SK-N-SH (cell line): ENCODE results near the gene PNMA6E. TPM values are rescaled to one million over a fixed set of nuclear protein-coding genes. Genes with fewer than 3 reads are reported as not detected.

Experiments
- CTCF ChIA-PET: fragments of 300-600, 350-600 bp; formaldehyde crosslinking; extraction: SDS; loops from one replicate; lab custom pipeline; 2021; lab: Yijun Ruan, JAX
- POLR2A ChIA-PET: fragments of 350-600 bp; sonication (Branson Sonifier 250); formaldehyde crosslinking; extraction: SDS; loops from one replicate; lab custom pipeline; 2020; ENCODE audit warnings: antibody characterized with exemption, inconsistent platforms; lab: Yijun Ruan, JAX
- DNase-seq: peaks from one replicate; pipeline ENCODE4 v3.0.0; 2012
- H2AFZ ChIP-seq: fragments of 200-600 bp; sonication (generic); 2 replicates; pipeline ENCODE4 v1.8.1; 2016; ENCODE audit warnings: antibody characterized with exemption, mild to moderate bottlenecking, low read depth
- H3F3A ChIP-seq: fragments of 200-600 bp; sonication (generic); replicated peaks from 2 replicates; pipeline ENCODE3; 2016; ENCODE audit warnings: antibody characterized with exemption, mild to moderate bottlenecking; ENCODE audit not compliant: insufficient read depth
- H3K27ac ChIP-seq, 2 experiments: fragments of 200-500 bp in 1 of 2; fragments of 200-600 bp in 1 of 2; sonication (Bioruptor generic) in 1 of 2; sonication (generic), shearing (Covaris generic) in 1 of 2; 2 replicates each; pipeline versions ENCODE4 v1.5.1 to v1.6.1; 2014 to 2016; ENCODE audit warnings: low read depth in 2 of 2, inconsistent platforms in 1 of 2, low read length in 1 of 2, mild to moderate bottlenecking in 1 of 2, mixed read lengths in 1 of 2
- H3K27me3 ChIP-seq: fragments of 200-600 bp; sonication (generic), shearing (Covaris generic); 2 replicates; pipeline ENCODE4 v1.6.1; 2016; ENCODE audit warnings: mixed run types; ENCODE audit not compliant: insufficient read depth
- H3K36me3 ChIP-seq, 2 experiments: fragments of 200-500 bp in 1 of 2; fragments of 200-600 bp in 1 of 2; sonication (Bioruptor generic) in 1 of 2; sonication (generic) in 1 of 2; replicated peaks in 1 of 2; 2 replicates each; pipeline versions ENCODE3 to v1.5.1; 2014 to 2016; ENCODE audit warnings: low read length in 1 of 2, mild to moderate bottlenecking in 1 of 2; ENCODE audit not compliant: insufficient read depth in 2 of 2, control insufficient read depth in 1 of 2
- H3K4me1 ChIP-seq, 2 experiments: fragments of 200-500 bp in 1 of 2; fragments of 200-600 bp in 1 of 2; sonication (Bioruptor generic) in 1 of 2; sonication (generic), shearing (Covaris generic) in 1 of 2; 2 replicates each; pipeline versions ENCODE4 v1.5.1 to v1.6.1; 2014 to 2016; ENCODE audit warnings: low read depth in 1 of 2, low read length in 1 of 2, mixed run types in 1 of 2; ENCODE audit not compliant: insufficient read depth in 2 of 2, control insufficient read depth in 1 of 2
- H3K4me2 ChIP-seq: fragments of 200-600 bp; sonication (generic), shearing (Covaris generic); 2 replicates; pipeline ENCODE4 v1.6.1; 2017; ENCODE audit warnings: mixed run types
- H3K4me3 ChIP-seq, 2 experiments: fragments of 200-500 bp in 1 of 2; fragments of 200-600 bp in 1 of 2; sonication (Bioruptor generic) in 1 of 2; sonication (generic), shearing (Covaris generic) in 1 of 2; 2 replicates each; pipeline versions ENCODE4 v1.5.1 to v1.8.1; 2014 to 2016; ENCODE audit warnings: low read depth in 2 of 2, inconsistent platforms in 1 of 2, low read length in 1 of 2, mild to moderate bottlenecking in 1 of 2, mixed read lengths in 1 of 2, moderate library complexity in 1 of 2
- H3K79me2 ChIP-seq: fragments of 200-600 bp; sonication (generic); 2 replicates; pipeline ENCODE4 v1.8.1; 2017; ENCODE audit warnings: mild to moderate bottlenecking; ENCODE audit not compliant: insufficient read depth
- H3K9ac ChIP-seq: fragments of 200-600 bp; sonication (generic); 2 replicates; pipeline ENCODE4 v1.6.1; 2017; ENCODE audit warnings: mixed run types
- H3K9me2 ChIP-seq: fragments of 200-600 bp; sonication (generic); 2 replicates; pipeline ENCODE4 v1.6.1; 2017; ENCODE audit warnings: mixed run types
- H3K9me3 ChIP-seq: fragments of 200-600 bp; sonication (generic); 2 replicates; pipeline ENCODE4 v1.6.1; 2017; ENCODE audit warnings: mixed run types, mild to moderate bottlenecking, moderate library complexity
- H4K20me1 ChIP-seq: fragments of 200-600 bp; sonication (generic); 2 replicates; pipeline ENCODE4 v1.6.1; 2017; ENCODE audit warnings: mild to moderate bottlenecking, mixed run types; ENCODE audit not compliant: insufficient read depth
- CHD2 ChIP-seq: fragments of 150-350 bp; IDR thresholded peaks from 2 replicates; pipeline ENCODE4 v1.6.1; 2018; ENCODE audit warnings: low read length; ENCODE audit not compliant: partially characterized antibody
- EP300 ChIP-seq, 2 experiments: IDR thresholded peaks; 2 replicates each; pipeline versions ENCODE4 v1.4.0 to v1.6.1; 2012; ENCODE audit warnings: borderline replicate concordance in 1 of 2, low read depth in 1 of 2, low read length in 1 of 2
- EZH2phosphoT487 ChIP-seq: fragments of 200-600 bp; sonication (generic); IDR thresholded peaks from 2 replicates; pipeline ENCODE4 v1.6.1; 2017; ENCODE audit warnings: low read depth, mixed run types, mild to moderate bottlenecking, antibody characterized with exemption, moderate library complexity, borderline replicate concordance
- FOXJ3 ChIP-seq: sonication (generic); formaldehyde crosslinking; IDR thresholded peaks from 2 replicates; pipeline ENCODE4 v1.5.1; 2020; ENCODE audit warnings: mild to moderate bottlenecking, missing genetic modification reagents
- FOXM1 ChIP-seq: IDR thresholded peaks from 2 replicates; pipeline ENCODE4 v1.4.0; 2012; ENCODE audit warnings: low read depth, mild to moderate bottlenecking
- GABPA ChIP-seq: IDR thresholded peaks from 2 replicates; pipeline ENCODE4 v1.4.0; 2012; ENCODE audit warnings: low read depth, mild to moderate bottlenecking
- GATA2 ChIP-seq: sonication (generic); formaldehyde crosslinking; IDR thresholded peaks from 2 replicates; pipeline ENCODE4 v1.5.0; 2020; ENCODE audit warnings: mild to moderate bottlenecking, missing genetic modification reagents
- JUND ChIP-seq: IDR thresholded peaks from 2 replicates; pipeline ENCODE4 v1.4.0; 2012
- MEF2A ChIP-seq: IDR thresholded peaks from 2 replicates; pipeline ENCODE4 v1.4.0; 2012; ENCODE audit warnings: low read depth, borderline replicate concordance
- NFIC ChIP-seq: IDR thresholded peaks from 2 replicates; pipeline ENCODE4 v1.4.0; 2012; ENCODE audit warnings: borderline replicate concordance
- NRF1 ChIP-seq: IDR thresholded peaks from 2 replicates; pipeline ENCODE4 v1.6.1; 2012; ENCODE audit warnings: low read depth, mild to moderate bottlenecking, low read length
- POLR2AphosphoS5 ChIP-seq: IDR thresholded peaks from 2 replicates; pipeline ENCODE4 v1.6.1; 2012; ENCODE audit warnings: low read depth, low read length
- RAD21 ChIP-seq: IDR thresholded peaks from 2 replicates; pipeline ENCODE4 v1.6.1; 2012; ENCODE audit warnings: mild to moderate bottlenecking, low read length
- SIN3A ChIP-seq: IDR thresholded peaks from 2 replicates; pipeline ENCODE4 v1.6.1; 2012; ENCODE audit warnings: low read depth, mild to moderate bottlenecking, low read length, moderate library complexity, borderline replicate concordance
- SMC3 ChIP-seq: IDR thresholded peaks from 2 replicates; pipeline ENCODE4 v1.6.1; 2012; ENCODE audit warnings: low read depth, low read length, improper control_type of control experiment
- TAF1 ChIP-seq: IDR thresholded peaks from 2 replicates; pipeline ENCODE4 v1.6.1; 2012; ENCODE audit warnings: low read depth, mild to moderate bottlenecking, low read length, moderate library complexity, borderline replicate concordance
- TEAD4 ChIP-seq: IDR thresholded peaks from 2 replicates; pipeline ENCODE4 v1.4.0; 2012; ENCODE audit warnings: mild to moderate bottlenecking, borderline replicate concordance; ENCODE audit not compliant: insufficient read depth
- USF1 ChIP-seq: IDR thresholded peaks from 2 replicates; pipeline ENCODE4 v1.4.0; 2012; ENCODE audit warnings: low read depth, borderline replicate concordance
- WGBS: methylation state at CpG from one replicate; pipeline ENCODE4 v1.1.6; 2017; ENCODE audit warnings: low lambda C conversion rate; 5-methylcytosine and 5-hydroxymethylcytosine counted together
- polyA plus RNA-seq, 3 experiments: library from polyadenylated mRNA; depleted of rRNA; stranded (reverse); fragments of >200 nt; gene quantifications; 2 replicates each; pipeline ENCODE4 v1.2.3, GENCODE V29; 2012
- TF ChIP-seq, protein P1 (sequence below): IDR thresholded peaks from 2 replicates; pipeline ENCODE4 v1.6.1; 2012; ENCODE audit warnings: mild to moderate bottlenecking, low read depth, low read length, moderate library complexity
- TF ChIP-seq, protein P2 (sequence below): fragments of 200-600 bp; sonication (generic); IDR thresholded peaks from 2 replicates; pipeline ENCODE4 v1.6.1; 2017; ENCODE audit warnings: antibody characterized with exemption, mild to moderate bottlenecking, moderate library complexity

PNMA6E gene
- polyA plus RNA-seq, 1 of the 3 experiments (the other 2 are of a cell fraction) = not detected

DNA sequence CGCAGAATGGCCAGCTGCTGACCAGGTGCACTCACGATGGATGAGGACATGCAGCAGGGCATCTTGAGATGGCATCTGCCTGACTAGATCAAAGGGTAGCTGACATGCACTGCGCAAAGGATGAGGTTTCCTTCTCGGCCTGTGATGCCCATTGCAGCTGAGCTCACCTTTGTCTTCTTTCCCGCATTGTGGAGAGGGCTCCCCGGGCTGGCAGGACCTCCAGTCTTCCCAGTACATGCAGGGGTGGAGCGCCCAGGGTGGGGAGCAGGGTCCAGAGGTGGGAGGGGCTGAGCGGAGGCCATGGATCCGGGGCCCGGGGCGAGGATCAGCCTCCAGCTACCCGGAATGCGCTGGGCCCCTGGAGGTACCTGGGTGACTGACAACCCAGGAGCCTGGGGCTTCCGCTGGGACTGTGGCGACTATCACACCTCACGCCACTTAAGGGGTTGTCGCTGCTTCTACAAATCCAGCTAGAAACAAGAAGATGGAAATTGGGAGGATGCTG is 32.7 kb upstream of the PNMA6E start:
- no peaks in the 10 kb centered on the region for H3K9me2 ChIP-seq
- no peaks in the 10 kb centered on the region for H3K4me1 ChIP-seq
- no peak overlapping the region for H3K9ac ChIP-seq
- H3K4me2 ChIP-seq = no peak overlapping the region
- H3K27me3 ChIP-seq = peaks cover 38% of the 10 kb centered on the region; the same call in 1 of the 2 replicates
- ChIA-PET CTCF (interaction anchor here (1.1 to 1.7 kb wide), 2 partner anchors 27 to 401 kb away, joined by 5 to 9 read pairs; no protein-coding TSS in a partner anchor), POLR2A (no interaction called here)
- H3K36me3 ChIP-seq = no peaks in the 10 kb centered on the region
- H3F3A ChIP-seq = no peaks in the 10 kb centered on the region
- no peak overlapping the region for H3K4me3 ChIP-seq
- TF ChIP-seq CHD2 (no peak), GATA2 (CRISPR knock-in tag) (no peak), MEF2A (no peak), FOXM1 (no peak), TEAD4 (no peak), POLR2AphosphoS5 (no peak), RAD21 (no peak), FOXJ3 (no peak), NRF1 (no peak), EP300 (IDR thresholded peaks at IDR 0.05; ENCODE audit: borderline replicate concordance in 1 of 2, low read depth in 1 of 2, low read length in 1 of 2) (no peak), USF1 (no peak), EZH2phosphoT487 (no peak), TAF1 (no peak), SMC3 (no peak)
- no peaks in the 10 kb centered on the region for H3K9me3 ChIP-seq
- no peak overlapping the region for H2AFZ ChIP-seq
- no peaks in the 10 kb centered on the region for H4K20me1 ChIP-seq
- WGBS = 43% methylated on average over 6 of the region's 17 CpGs
- no peak for DNase-seq
- H3K79me2 ChIP-seq = no peaks in the 10 kb centered on the region
- H3K27ac ChIP-seq = no peak overlapping the region

DNA sequence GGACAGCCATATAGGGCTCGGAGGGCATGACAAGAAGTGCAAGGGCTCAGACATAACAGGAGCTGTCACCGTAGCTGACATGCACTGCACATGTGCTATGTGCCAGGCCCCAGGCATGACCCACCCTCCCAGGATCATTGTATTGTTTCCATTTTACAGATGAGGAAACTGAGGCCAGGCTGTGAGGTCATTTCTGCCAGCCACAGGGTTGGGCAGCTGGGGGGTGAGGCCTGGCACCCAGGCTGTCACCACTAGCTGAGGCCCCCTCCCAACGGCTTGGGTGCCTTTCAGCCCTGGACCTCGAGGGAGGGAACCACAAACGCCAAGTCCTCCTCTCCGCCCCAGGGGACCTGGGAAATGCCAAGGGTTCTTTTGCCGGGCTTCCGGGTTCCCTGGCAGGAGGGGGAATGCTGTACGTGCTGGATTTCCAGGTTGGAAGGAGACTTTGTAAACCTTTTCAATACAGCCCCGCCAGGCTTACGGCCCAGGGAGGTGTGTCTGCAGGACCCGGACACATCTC is 32.1 kb upstream of the PNMA6E start:
- TF ChIP-seq, protein P1, sequence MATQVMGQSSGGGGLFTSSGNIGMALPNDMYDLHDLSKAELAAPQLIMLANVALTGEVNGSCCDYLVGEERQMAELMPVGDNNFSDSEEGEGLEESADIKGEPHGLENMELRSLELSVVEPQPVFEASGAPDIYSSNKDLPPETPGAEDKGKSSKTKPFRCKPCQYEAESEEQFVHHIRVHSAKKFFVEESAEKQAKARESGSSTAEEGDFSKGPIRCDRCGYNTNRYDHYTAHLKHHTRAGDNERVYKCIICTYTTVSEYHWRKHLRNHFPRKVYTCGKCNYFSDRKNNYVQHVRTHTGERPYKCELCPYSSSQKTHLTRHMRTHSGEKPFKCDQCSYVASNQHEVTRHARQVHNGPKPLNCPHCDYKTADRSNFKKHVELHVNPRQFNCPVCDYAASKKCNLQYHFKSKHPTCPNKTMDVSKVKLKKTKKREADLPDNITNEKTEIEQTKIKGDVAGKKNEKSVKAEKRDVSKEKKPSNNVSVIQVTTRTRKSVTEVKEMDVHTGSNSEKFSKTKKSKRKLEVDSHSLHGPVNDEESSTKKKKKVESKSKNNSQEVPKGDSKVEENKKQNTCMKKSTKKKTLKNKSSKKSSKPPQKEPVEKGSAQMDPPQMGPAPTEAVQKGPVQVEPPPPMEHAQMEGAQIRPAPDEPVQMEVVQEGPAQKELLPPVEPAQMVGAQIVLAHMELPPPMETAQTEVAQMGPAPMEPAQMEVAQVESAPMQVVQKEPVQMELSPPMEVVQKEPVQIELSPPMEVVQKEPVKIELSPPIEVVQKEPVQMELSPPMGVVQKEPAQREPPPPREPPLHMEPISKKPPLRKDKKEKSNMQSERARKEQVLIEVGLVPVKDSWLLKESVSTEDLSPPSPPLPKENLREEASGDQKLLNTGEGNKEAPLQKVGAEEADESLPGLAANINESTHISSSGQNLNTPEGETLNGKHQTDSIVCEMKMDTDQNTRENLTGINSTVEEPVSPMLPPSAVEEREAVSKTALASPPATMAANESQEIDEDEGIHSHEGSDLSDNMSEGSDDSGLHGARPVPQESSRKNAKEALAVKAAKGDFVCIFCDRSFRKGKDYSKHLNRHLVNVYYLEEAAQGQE = no peak
- no peak for TF ChIP-seq JUND
- no peak for TF ChIP-seq TAF1
- no peak for TF ChIP-seq GABPA
- no peak for TF ChIP-seq FOXJ3
- no peak for TF ChIP-seq MEF2A
- TF ChIP-seq FOXM1 = no peak
- TF ChIP-seq NFIC = no peak
- TF ChIP-seq GATA2 (CRISPR knock-in tag) = no peak
- TF ChIP-seq, protein P2, sequence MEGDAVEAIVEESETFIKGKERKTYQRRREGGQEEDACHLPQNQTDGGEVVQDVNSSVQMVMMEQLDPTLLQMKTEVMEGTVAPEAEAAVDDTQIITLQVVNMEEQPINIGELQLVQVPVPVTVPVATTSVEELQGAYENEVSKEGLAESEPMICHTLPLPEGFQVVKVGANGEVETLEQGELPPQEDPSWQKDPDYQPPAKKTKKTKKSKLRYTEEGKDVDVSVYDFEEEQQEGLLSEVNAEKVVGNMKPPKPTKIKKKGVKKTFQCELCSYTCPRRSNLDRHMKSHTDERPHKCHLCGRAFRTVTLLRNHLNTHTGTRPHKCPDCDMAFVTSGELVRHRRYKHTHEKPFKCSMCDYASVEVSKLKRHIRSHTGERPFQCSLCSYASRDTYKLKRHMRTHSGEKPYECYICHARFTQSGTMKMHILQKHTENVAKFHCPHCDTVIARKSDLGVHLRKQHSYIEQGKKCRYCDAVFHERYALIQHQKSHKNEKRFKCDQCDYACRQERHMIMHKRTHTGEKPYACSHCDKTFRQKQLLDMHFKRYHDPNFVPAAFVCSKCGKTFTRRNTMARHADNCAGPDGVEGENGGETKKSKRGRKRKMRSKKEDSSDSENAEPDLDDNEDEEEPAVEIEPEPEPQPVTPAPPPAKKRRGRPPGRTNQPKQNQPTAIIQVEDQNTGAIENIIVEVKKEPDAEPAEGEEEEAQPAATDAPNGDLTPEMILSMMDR = no peak
- no peak for TF ChIP-seq SIN3A
- no peak overlapping the region for H3K4me2 ChIP-seq
- no peaks in the 10 kb centered on the region for H3F3A ChIP-seq
- no peak for DNase-seq
- POLR2A ChIA-PET = no interaction called here
- no peak overlapping the region for H3K27ac ChIP-seq
- H3K79me2 ChIP-seq = no peaks in the 10 kb centered on the region
- 30% methylated on average over 2 of the region's 12 CpGs for WGBS
- peaks cover 35% of the 10 kb centered on the region; the same call in 1 of the 2 replicates for H3K27me3 ChIP-seq
- H3K9me3 ChIP-seq = no peaks in the 10 kb centered on the region
- no peaks in the 10 kb centered on the region for H4K20me1 ChIP-seq
- no peak overlapping the region for H3K4me3 ChIP-seq
- H3K9ac ChIP-seq = no peak overlapping the region
- H3K4me1 ChIP-seq = no peaks in the 10 kb centered on the region
- CTCF ChIA-PET = no interaction called here
- no peaks in the 10 kb centered on the region for H3K36me3 ChIP-seq
- H3K9me2 ChIP-seq = no peaks in the 10 kb centered on the region
- H2AFZ ChIP-seq = no peak overlapping the region
